Parathyroid adenoma (tissue), 2 donors: ENCODE results near the gene UGT1A8.

ENCODE experiments used
- H2AFZ ChIP-seq: fragments of 300-600 bp; sonication (generic); one replicate; pipeline ENCODE4 v1.7.0; 2017; ENCODE audit warnings: antibody characterized with exemption, mild to moderate bottlenecking
- H3K27ac ChIP-seq: fragments of 300-600 bp; sonication (generic); one replicate; pipeline ENCODE4 v1.7.0; 2017
- H3K27me3 ChIP-seq: fragments of 300-600 bp; sonication (generic); one replicate; pipeline ENCODE4 v1.7.0; 2017; ENCODE audit warnings: low read length; ENCODE audit not compliant: control insufficient read depth, insufficient read depth
- H3K36me3 ChIP-seq: fragments of 300-600 bp; sonication (generic); one replicate; pipeline ENCODE4 v1.7.0; 2017; ENCODE audit warnings: low read length; ENCODE audit not compliant: control insufficient read depth, insufficient read depth
- H3K4me1 ChIP-seq: fragments of 300-600 bp; sonication (generic); one replicate; pipeline ENCODE4 v1.7.0; 2017; ENCODE audit warnings: control low read depth
- H3K4me2 ChIP-seq: fragments of 300-600 bp; sonication (generic); one replicate; pipeline ENCODE4 v1.7.0; 2017; ENCODE audit warnings: low read length
- H3K4me3 ChIP-seq: fragments of 300-600 bp; sonication (generic); one replicate; pipeline ENCODE4 v1.7.0; 2017; ENCODE audit warnings: low read depth, low read length
- H3K79me2 ChIP-seq: fragments of 300-600 bp; sonication (generic); one replicate; pipeline ENCODE4 v1.7.0; 2017; ENCODE audit warnings: control low read depth
- H3K9ac ChIP-seq: fragments of 300-600 bp; sonication (generic); one replicate; pipeline ENCODE4 v1.7.0; 2017; ENCODE audit warnings: mild to moderate bottlenecking
- H3K9me3 ChIP-seq: fragments of 300-600 bp; sonication (generic); one replicate; pipeline ENCODE4 v1.7.0; 2017; ENCODE audit warnings: low read length; ENCODE audit not compliant: control insufficient read depth
- TF ChIP-seq, protein P1 (sequence below): fragments of 300-600 bp; sonication (generic); IDR thresholded peaks from one replicate; pipeline ENCODE4 v1.7.0; 2017; ENCODE audit warnings: antibody characterized with exemption, mild to moderate bottlenecking
- donor health status: primary hyperparathyroidism.

UGT1A8 gene

DNA sequence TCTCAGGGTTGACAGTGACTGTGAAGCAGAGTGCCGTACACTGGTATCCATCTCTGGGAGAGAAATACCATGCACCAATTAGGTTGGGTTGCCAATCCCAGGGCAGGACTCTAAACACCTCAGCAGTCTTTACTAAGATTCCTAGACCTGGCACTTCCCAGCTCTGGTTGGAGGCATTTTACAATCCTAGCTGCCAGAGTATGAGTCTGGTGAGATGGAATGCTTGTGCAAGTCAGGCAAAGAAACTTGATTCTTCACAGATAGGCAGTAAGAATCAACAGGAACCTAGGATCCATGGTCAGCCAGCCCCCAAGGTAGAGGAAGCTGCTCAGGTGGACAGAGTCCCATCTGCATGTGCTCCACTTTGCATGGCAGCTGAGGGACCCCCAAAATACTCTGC, 89.3 kb downstream of the UGT1A8 start:
- Histone ChIP-seq H3K27me3 (no peaks in the 10 kb centered on the region), H3K9ac (no peak overlapping the region), H3K4me1 (no peaks in the 10 kb centered on the region), H3K79me2 (no peaks in the 10 kb centered on the region), H3K4me2 (peak overlapping the region; percentile 18), H3K36me3 (no peaks in the 10 kb centered on the region), H3K4me3 (no peak overlapping the region), H2AFZ (no peak overlapping the region), H3K9me3 (no peaks in the 10 kb centered on the region), H3K27ac (no peak overlapping the region)
- TF ChIP-seq, protein P1, sequence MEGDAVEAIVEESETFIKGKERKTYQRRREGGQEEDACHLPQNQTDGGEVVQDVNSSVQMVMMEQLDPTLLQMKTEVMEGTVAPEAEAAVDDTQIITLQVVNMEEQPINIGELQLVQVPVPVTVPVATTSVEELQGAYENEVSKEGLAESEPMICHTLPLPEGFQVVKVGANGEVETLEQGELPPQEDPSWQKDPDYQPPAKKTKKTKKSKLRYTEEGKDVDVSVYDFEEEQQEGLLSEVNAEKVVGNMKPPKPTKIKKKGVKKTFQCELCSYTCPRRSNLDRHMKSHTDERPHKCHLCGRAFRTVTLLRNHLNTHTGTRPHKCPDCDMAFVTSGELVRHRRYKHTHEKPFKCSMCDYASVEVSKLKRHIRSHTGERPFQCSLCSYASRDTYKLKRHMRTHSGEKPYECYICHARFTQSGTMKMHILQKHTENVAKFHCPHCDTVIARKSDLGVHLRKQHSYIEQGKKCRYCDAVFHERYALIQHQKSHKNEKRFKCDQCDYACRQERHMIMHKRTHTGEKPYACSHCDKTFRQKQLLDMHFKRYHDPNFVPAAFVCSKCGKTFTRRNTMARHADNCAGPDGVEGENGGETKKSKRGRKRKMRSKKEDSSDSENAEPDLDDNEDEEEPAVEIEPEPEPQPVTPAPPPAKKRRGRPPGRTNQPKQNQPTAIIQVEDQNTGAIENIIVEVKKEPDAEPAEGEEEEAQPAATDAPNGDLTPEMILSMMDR: no peak

DNA sequence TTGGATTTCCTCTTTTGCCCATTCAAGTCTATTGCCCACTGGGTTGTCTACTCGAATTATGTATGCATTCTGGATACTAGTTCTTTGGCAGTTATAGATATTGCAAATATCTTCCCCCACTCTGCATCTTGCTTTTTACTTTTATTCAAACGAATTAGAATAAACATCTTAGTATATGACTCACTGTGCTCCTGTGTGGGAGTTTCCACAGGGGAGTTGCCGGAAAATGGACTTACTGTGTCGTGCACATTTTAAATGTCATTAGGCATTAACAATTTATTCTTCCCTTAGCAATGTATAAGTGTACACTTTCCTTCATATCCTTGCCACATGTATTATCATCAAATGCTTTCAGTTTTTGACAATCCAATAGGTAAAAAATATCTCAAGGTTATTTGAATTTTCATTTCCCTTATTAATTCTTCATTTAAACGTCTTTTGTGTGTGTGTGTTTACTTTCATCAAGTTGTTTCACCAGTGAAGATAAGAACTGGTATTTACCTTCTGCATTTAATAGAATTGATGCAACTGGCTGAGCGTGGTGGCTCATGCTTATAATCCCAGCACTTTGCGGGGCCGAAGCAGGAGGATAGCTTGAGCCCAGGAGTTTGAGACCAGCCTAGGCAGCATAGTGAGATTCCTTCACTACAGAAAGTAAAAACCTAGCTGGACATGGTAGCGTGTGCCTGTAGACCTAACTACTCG, 90.7 kb downstream of the UGT1A8 start:
- H2AFZ ChIP-seq: no peak overlapping the region
- H3K9me3 ChIP-seq: no peaks in the 10 kb centered on the region
- no peak overlapping the region for H3K9ac ChIP-seq
- TF ChIP-seq, protein P1: no peak
- no peaks in the 10 kb centered on the region for H3K4me1 ChIP-seq
- no peaks in the 10 kb centered on the region for H3K79me2 ChIP-seq
- H3K4me3 ChIP-seq: no peak overlapping the region
- no peak overlapping the region for H3K27ac ChIP-seq
- H3K27me3 ChIP-seq: no peaks in the 10 kb centered on the region
- no peak overlapping the region for H3K4me2 ChIP-seq
- H3K36me3 ChIP-seq: no peaks in the 10 kb centered on the region

DNA sequence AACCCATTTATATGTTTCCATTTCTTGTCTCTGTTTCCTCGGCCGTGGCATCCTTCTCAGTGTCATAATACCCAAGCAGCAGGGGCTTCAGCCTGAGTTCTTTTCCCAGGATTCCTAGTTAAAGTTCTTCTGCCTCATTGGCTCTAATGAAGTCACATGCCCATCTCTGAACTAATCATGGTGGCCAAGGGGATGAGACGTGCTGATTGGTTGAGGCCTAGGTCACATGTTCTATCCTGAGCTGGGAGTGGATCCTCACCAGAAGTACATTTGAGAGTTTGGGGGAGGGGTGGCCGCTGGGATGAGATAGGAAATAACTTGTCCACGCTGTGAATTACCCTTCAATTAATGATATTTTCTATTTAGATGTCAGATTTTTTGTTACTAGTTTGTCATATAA, 91.5 kb downstream of the UGT1A8 start:
- H3K4me1 ChIP-seq: no peaks in the 10 kb centered on the region
- no peak overlapping the region for H3K4me2 ChIP-seq
- TF ChIP-seq, protein P1: no peak
- no peak overlapping the region for H3K27ac ChIP-seq
- no peaks in the 10 kb centered on the region for H3K79me2 ChIP-seq
- H3K27me3 ChIP-seq: no peaks in the 10 kb centered on the region
- H3K9ac ChIP-seq: no peak overlapping the region
- no peaks in the 10 kb centered on the region for H3K36me3 ChIP-seq
- no peak overlapping the region for H3K4me3 ChIP-seq
- H3K9me3 ChIP-seq: no peaks in the 10 kb centered on the region
- H2AFZ ChIP-seq: no peak overlapping the region

DNA sequence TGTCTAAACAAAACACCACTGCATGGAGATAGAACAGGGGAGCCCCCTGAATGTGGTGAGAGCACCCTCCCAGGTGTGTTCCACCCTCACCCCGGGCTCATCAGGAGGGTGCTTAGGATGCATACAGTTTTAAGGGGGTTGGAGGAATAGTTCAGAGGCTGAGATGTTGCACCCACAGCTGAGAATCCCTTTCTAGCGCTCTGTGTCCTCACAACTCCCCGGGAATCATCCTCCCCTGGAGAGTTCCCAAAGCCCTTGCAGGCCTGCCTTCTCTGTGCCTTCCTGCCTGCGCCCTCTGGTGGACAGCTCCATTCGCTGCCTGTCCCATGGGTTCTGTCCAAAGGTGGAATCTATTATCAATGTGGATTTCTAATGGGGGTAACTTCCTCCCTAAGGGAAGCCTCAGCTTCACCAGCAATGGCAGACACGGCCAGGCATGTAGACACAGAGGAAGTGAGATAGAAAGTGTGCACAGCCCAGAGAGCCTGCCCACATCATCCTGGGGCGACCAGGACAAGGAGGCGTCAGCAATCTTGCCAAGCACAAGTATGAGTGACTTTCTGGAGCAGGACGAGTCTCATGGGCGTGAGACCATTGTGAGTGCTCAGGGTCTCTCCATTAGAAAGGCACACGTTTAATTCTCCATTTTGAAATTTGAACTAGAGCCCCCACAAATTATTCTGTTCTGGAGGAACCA, 94.0 kb downstream of the UGT1A8 start:
- TF ChIP-seq, protein P1: peak; percentile 89
- Histone ChIP-seq H3K79me2 (no peaks in the 10 kb centered on the region), H2AFZ (no peak overlapping the region), H3K9ac (no peak overlapping the region), H3K4me1 (no peaks in the 10 kb centered on the region), H3K36me3 (no peaks in the 10 kb centered on the region), H3K27me3 (no peaks in the 10 kb centered on the region), H3K4me3 (no peak overlapping the region), H3K9me3 (no peaks in the 10 kb centered on the region), H3K27ac (no peak overlapping the region), H3K4me2 (no peak overlapping the region)
